GM15510 (cell line): ENCODE results near the gene INO80E.

Experiments
- POLR2A ChIP-seq: IDR thresholded peaks from 3 replicates; pipeline ENCODE4 v1.6.1; 2011; ENCODE audit warnings: borderline replicate concordance; ENCODE audit not compliant: insufficient read length; ENCODE audit errors: extremely low read depth

Gene INO80E

DNA sequence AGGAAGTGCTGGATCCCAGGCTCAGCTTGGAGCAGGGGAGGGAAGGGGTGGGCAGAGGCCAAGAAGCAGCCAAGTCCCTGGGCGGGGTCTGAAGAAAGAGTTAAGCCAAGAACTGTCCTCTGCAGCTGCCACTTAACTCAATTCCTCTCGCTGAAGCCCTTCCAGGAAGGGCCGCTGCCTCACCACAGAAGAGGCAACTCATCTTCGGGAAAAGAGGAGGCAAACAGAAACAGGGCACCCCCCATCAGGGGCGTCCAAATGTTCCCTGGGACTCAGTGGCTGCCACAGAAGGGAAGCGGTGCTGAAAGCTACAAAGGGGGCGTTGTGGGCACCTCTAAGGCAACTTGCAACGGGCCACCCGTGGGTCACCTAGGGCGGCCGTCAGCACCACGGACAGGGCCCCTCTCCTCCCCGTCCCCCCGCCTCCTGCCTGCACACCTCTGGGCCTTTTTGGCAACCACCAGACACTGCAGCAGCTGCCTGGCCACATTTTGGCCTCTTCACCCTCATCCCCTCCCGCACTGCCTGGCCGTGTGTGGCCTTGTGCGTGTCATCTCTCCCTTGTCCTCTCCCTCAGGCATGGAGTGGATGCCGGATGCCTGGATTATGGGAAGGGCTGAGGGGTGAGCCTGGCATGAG, 32.5 kb downstream of the INO80E start:
- TF ChIP-seq POLR2A = no peak

DNA sequence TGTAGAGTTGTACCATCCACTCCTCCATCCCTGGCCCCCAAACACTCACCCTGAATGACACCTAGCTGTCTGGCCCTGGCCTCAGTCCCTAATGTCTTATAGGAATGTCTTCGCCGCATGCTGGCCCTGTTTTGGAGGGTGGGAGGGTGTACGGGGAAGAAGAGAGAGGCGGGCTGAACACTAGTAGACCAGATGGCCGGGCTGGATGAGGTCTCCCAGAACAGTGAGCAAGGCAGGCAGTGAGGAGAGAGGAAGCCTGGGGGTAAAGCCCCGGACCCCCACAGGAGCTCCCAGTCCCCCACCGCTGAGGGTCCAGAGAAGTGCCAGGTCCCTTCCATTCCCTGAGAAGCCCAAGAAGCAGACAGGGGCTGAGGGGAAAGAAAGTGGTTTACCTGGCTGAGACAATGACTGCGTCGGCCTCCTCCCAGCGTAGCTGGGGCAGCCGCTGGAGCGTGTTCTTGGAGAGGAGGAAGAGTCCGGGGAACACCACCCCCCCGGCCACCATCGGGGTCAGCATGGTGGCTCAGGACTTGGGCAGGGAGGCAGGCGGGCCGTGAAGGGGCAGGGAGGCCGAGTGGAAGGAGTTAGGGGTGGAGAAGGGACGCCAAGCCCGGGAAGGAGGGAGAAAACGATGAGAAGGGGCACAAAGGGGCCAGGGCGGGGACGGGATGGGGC, 34.1 kb downstream of the INO80E start:
- TF ChIP-seq POLR2A = no peak

DNA sequence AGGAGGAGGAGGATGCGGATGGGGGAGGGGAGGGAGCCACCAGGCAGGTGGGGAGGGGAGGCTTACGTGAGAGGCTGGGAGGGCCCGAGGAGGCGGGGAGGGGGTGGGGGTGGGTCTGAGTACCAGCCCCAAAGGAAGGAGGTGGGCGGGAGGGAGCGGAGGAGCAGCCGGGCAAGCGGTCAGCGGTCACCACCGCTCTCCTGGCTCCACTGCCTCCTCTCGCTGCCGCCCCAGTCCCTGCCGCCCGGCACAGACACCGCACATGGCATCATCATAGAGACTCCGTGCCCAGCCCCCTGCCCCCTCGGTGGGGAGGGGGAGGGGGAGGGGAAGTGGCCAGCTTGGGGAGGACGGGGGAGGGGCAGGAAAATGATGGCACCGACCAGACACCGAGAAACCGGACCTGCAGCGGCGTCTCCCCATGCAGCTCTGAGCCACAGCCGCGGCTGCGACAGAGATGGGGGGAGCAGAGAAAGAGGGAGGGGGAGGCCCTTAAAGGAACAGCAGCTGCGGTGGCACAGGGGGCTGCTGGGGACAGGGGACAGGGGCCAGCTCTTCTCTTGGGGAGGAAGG, 34.9 kb downstream of the INO80E start, which contains the start of gene TLCD3B:
TSS of gene TLCD3B (minus strand) at position 431 of the 573 bp plus-strand sequence. CDS start 744 bp downstream, outside the sequence.
- no peak for TF ChIP-seq POLR2A

DNA sequence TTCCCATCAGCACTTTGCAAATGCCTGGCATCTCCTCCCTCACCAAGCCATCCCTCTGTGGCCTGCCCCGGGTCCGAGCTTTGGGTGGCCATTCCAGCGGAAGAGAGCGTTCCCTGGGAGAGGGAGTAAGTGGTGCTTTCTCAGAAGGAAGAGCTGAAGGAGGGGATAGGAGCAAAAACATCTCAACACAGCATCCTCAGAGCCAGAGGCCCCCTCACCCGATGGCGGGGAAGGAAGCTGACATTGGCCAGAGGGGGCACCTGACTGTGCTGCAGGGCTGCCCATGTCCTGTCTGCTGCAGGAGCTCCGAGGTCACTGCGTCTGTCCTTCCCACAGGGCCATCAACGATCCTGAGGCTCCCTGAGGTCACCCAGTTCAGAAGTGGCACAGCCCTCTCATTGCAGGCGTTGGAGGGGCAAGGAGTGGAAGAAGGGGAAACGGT, 35.5 kb downstream of the INO80E start:
- TF ChIP-seq POLR2A = no peak

DNA sequence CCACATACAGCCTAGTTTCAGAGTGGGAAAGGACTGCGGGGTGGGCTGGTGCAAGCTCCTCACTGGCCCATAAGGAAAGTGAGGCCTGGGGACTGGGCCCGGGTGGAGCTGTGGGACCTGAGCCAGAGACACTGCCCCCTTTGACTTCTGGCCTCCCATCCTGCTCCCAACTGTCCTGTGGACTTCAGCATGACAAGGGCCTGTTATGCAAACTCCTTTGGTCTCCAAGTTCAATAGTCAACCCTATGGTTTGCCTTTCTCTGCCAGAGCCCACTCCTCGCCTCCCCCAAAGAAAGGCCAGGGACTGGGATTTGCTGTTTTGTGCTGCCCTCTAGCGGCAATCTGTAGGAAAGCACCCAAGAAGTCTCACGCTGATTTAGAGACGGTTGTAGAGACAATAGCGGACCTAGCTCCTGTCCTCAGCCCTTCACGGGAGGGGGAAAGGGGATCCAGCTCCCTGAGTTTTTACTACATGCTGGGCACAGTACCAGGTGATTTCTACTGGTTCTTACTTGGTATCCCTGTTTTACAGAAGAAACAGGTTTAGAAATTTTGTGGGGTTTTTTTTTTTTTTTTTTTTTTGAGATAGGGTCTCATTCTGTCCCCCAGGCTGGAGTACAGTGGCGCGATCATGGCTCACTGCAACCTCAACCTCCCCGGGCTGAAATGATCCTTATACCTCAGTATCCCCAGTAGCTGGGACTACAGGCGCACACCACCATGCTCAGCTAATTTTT, 36.2 kb downstream of the INO80E start:
- no peak for TF ChIP-seq POLR2A

DNA sequence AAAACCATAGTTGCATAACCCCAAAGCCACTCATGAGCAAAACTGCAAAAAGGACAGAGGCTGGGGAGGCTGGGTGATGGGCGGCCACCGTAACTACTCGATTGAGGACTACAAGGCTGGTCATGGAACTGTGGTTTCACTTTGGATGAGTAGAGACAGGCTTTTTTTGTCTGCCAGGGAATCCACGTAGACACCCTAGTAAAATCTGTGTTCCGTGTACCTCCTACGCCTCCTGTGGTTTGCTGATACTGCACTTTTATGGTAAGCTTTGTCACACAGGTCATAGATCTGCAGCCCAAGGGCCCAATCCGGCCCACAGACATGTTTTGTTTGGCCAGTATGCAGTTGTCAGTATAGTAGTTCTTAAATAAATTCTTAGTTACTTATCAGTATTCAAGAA, 37.2 kb downstream of the INO80E start:
- TF ChIP-seq POLR2A = no peak

DNA sequence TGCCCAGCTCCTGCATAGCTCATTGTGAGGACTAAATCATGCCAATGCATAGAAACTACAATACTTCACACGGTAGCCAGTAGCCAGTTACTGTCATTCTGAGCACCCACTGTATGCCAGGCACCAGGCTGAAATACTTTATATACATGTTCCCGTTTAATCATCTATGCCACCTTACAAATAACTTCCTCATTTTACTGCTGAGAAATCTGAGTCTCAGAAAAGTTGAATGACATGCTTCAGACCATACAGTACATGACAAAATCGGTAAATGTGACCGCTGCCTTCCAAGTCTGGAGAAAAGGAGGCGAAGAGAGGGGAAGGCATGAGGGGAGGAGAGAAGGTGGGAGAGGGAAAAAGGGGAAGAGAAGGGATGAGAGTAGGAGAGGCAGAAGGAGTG, 44.2 kb downstream of the INO80E start:
- TF ChIP-seq POLR2A = no peak

DNA sequence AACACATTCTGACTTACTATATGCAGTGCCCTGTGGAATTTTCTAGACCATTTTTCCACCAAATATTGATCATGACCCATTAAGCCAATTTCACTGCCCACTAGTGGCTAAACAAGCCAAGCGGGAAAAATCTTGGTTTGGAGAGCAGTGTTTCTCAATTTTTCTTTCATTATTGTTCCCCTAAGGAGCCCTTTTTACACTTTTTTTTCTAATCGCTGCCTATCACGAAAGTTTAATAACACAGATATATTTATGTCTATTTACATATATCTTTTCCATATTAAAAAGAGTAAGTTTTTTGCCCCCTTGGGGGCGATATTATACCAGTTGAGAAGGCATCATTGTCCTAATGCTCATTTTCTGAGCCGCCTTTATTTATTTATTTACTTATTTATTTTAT, 45.8 kb downstream of the INO80E start:
- no peak for TF ChIP-seq POLR2A

DNA sequence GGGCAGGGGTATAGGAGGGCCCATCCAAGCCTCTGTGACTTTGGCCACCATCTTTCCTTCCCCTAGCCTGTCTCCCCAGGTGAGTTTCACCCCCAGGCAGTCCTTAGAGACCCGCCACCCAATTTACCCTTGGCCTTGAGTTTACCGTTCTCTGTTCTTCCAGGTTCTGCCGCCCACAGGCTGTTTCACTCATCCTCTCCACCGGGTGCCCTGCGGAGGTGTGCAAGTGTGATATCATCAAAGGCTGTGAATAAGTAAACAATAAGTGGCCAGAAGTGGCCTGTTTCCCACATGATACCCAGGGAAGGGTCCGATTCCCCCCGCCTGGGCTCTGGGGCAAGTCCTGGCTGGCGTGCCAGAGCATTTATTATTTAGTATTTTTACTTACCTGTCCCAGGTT, 50.1 kb downstream of the INO80E start:
- TF ChIP-seq POLR2A = no peak

DNA sequence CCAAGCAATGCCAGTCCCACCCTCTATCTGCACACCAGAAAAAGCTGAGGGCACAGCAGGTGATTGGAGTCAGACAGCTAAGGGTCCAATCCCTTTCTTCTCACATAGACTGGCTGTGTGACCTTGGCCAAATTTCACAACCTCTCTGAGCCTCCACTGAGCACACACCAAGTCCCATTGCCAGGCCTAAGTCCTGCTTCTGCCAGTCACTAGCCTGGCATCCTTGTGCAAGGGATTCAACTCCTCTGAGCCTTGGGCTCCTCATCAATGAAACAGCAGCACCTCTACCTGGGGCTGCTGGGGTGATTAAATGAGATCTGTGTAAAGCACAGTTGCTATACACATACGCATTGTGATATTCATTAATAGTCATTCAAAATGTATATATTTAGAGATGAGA, 50.5 kb downstream of the INO80E start:
- no peak for TF ChIP-seq POLR2A

DNA sequence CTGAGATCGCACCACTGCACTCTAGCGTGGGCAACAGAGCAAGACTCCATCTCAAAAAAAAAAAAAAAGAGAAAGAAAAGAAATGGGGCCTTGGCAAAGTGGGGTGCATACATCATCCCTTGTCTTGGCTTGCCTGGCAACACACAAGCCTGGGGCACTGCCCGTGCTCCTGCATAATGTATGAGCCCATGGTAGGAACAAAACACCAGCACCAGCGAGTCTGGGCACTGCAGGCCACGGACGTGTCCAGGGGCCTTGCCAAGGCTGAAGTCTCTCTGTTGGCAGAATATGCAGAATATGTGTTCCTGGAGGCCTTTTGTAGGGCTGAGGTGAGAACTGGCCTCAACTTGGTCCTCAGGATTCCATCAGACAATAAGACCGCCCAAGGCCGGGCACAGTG, 53.8 kb downstream of the INO80E start:
- no peak for TF ChIP-seq POLR2A

DNA sequence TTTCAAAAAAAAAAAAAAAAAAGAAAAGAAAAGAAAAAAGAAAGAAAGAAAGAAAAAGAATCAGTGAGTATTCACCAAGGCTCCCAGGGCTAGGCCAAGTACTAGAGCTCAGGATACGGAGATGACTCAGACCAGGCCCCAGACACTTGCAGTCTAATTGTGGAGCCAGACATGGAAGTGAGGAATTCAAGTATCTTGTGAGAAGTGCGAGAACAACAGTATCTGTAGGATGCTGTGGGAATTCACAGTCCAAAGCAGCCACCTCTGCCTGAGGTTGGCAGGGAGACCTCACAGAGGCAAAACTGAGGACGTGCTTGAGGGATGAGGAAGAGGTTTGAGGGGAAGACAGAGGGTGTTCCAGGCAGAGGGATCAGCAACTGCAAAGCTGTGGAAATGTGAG, 55.5 kb downstream of the INO80E start:
- TF ChIP-seq POLR2A = no peak

DNA sequence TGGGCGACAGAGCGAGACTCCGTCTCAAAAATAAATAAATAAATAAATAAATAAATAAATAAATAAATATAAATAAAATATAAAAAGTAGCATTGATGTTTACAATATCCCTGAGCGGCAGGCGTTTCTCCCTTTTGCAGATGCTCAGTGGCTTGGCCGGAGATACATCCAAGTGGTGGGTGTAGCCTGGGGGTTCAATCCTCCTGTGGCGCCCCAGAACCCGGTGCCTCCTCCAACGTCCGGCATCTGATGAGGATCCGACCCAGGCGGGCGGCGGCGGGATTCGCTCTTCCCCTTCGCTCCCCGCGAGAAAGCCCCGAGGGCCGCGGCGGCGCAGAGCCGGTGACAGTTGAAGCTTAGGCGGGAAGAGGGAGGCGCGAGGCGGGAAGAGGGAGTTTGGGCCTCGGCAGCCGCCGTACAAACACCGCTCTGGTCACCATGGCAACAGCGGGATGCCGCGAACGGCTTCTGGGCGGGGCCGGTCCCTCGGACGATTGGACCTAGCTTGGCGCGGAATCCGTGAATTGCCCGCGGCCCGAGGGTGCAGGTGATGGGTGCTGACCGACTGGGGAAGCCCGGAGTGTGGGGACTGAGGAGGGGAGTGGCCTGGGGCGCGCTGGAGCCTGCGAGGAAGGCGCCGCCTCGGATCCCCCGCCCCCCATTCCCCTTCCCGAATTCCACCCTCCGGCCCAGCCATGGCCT, 56.8 kb downstream of the INO80E start:
- peak; percentile 44 for TF ChIP-seq POLR2A

DNA sequence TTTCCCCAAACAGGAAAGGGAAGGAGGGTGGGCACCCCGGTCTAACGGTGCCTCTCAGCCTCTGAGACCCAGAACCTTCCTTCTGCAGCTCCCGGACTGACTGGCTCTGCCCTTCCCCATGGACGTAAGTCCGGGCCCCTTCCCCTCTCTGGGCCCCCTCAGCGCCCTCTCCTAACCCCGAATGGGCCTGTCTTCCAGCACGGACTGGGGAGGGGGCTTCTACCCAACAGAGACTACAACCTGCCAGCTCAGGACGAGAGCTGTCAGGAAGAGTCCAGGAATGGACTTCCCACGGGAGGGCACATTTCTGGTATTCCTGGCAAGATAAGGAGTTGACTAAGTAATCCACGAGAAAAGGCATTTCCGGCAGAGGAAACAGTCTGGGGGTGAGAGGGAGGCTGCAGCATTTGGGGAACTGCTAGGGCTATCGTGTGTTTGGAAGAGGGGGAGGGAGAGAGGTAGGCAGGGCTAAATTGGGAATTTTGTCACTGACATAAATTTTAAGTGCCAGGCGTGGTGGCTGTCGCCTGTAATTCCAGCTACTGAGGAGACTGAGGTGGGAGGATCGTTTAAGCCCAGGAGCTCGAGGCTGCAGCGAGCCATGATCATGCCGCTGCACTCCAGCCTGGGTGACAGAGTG, 57.5 kb downstream of the INO80E start:
- no peak for TF ChIP-seq POLR2A
